Endothelial cell (in vitro differentiated cells): ENCODE measurements around the gene CCDC88B. TPM values are rescaled to one million over a fixed set of nuclear protein-coding genes. Genes with fewer than 3 reads are reported as not detected.

ENCODE experiments used
- DNase-seq: peaks from one replicate; pipeline ENCODE4 v3.0.0; 2021; ENCODE audit warnings: low spot score
- H3K27ac Mint-ChIP-seq: one replicate; pipeline ENCODE4 v1.8.0; 2021; ENCODE audit warnings: mixed read lengths, inconsistent platforms; ENCODE audit not compliant: unreplicated experiment
- H3K27me3 Mint-ChIP-seq: one replicate; pipeline ENCODE4 v1.8.0; 2021; ENCODE audit warnings: mild to moderate bottlenecking, moderate library complexity, mixed read lengths, inconsistent platforms; ENCODE audit not compliant: unreplicated experiment
- H3K36me3 Mint-ChIP-seq: one replicate; pipeline ENCODE4 v1.8.0; 2021; ENCODE audit warnings: mild to moderate bottlenecking, low read depth, mixed read lengths, inconsistent platforms; ENCODE audit not compliant: unreplicated experiment
- H3K4me1 Mint-ChIP-seq: one replicate; pipeline ENCODE4 v1.8.0; 2021; ENCODE audit warnings: mild to moderate bottlenecking, mixed read lengths, inconsistent platforms; ENCODE audit not compliant: unreplicated experiment
- H3K4me3 Mint-ChIP-seq: one replicate; pipeline ENCODE4 v1.8.0; 2021; ENCODE audit warnings: mild to moderate bottlenecking, mixed read lengths, inconsistent platforms; ENCODE audit not compliant: unreplicated experiment
- H3K9me3 Mint-ChIP-seq: one replicate; pipeline ENCODE4 v1.8.0; 2021; ENCODE audit warnings: mixed read lengths, inconsistent platforms; ENCODE audit not compliant: unreplicated experiment
- total RNA-seq: library from RNA; stranded (reverse); fragmentation: NEBNext Ultra II Directional; extraction: Animal tissue kit (Norgen Biotek cat#: 25700); gene quantifications from one replicate; pipeline ENCODE4 v1.2.1, GENCODE V29; 2021; ENCODE audit not compliant: unreplicated experiment
- TF ChIP-seq, protein P1 (sequence below): fragments of 200-600 bp; sonication (generic); IDR thresholded peaks from one replicate; pipeline ENCODE4 v1.5.0; 2021; ENCODE audit warnings: antibody characterized with exemption; ENCODE audit not compliant: unreplicated experiment

The CCDC88B gene
- total RNA-seq, 1 donor from 2014 or later: 8.3 TPM

DNA sequence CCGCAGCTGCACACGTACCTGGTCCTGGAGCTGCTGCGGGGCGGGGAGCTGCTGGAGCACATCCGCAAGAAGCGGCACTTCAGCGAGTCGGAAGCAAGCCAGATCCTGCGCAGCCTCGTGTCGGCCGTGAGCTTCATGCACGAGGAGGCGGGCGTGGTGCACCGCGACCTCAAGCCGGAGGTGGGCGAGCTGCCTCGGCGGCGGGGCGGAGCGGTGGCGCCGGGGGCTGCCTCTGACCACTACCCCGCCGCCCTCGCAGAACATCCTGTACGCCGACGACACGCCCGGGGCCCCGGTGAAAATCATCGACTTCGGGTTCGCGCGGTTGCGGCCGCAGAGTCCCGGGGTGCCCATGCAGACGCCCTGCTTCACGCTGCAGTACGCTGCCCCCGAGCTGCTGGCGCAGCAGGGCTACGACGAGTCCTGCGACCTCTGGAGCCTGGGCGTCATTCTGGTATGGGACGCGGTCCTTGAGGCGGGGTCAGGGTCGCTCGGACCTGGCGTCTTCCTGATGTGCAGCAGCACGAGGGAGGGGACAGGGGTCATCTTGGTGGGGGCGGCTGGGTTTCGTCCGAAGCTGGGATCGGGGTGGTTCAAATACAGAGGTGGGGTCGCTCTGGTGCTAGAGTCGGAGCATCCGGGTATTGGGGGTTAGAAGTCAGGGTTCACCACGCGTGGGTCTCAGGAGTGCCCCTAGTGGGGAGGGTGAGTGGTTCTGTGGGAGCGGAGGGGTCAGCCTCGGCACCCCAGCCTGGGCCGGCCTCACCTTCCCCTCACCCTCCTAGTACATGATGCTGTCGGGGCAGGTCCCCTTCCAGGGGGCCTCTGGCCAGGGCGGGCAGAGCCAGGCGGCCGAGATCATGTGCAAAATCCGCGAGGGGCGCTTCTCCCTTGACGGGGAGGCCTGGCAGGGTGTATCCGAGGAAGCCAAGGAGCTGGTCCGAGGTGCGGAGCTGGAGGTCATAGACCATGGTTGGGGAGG, 29.7 kb downstream of the CCDC88B start:
- DNase-seq: no peak
- no peaks in the 10 kb centered on the region for H3K9me3 Mint-ChIP-seq
- peaks cover 2% of the 10 kb centered on the region for H3K4me1 Mint-ChIP-seq
- H3K27me3 Mint-ChIP-seq: peaks cover 1% of the 10 kb centered on the region
- TF ChIP-seq, protein P1, sequence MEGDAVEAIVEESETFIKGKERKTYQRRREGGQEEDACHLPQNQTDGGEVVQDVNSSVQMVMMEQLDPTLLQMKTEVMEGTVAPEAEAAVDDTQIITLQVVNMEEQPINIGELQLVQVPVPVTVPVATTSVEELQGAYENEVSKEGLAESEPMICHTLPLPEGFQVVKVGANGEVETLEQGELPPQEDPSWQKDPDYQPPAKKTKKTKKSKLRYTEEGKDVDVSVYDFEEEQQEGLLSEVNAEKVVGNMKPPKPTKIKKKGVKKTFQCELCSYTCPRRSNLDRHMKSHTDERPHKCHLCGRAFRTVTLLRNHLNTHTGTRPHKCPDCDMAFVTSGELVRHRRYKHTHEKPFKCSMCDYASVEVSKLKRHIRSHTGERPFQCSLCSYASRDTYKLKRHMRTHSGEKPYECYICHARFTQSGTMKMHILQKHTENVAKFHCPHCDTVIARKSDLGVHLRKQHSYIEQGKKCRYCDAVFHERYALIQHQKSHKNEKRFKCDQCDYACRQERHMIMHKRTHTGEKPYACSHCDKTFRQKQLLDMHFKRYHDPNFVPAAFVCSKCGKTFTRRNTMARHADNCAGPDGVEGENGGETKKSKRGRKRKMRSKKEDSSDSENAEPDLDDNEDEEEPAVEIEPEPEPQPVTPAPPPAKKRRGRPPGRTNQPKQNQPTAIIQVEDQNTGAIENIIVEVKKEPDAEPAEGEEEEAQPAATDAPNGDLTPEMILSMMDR: no peak
- H3K4me3 Mint-ChIP-seq: no peak overlapping the region
- H3K27ac Mint-ChIP-seq: no peak overlapping the region
- H3K36me3 Mint-ChIP-seq: peaks cover 15% of the 10 kb centered on the region

- no peak overlapping the region for H3K27ac Mint-ChIP-seq
- no peak for DNase-seq
- no peaks in the 10 kb centered on the region for H3K9me3 Mint-ChIP-seq
- TF ChIP-seq, protein P1: no peak
- H3K4me3 Mint-ChIP-seq: no peak overlapping the region
- peaks cover 1% of the 10 kb centered on the region for H3K27me3 Mint-ChIP-seq
- H3K4me1 Mint-ChIP-seq: peaks cover 2% of the 10 kb centered on the region
- peaks cover 15% of the 10 kb centered on the region for H3K36me3 Mint-ChIP-seq
These were observed 31.2 kb downstream of the CCDC88B start for GRCh38 chr11:64371201-64371600.

- Mint-ChIP-seq H3K36me3 (peaks cover 8% of the 10 kb centered on the region), H3K27me3 (peaks cover 1% of the 10 kb centered on the region), H3K9me3 (no peaks in the 10 kb centered on the region), H3K4me3 (no peak overlapping the region), H3K27ac (no peak overlapping the region), H3K4me1 (peaks cover 2% of the 10 kb centered on the region)
- TF ChIP-seq, protein P1: no peak
- no peak for DNase-seq
These were observed 32.0 kb downstream of the CCDC88B start for GRCh38 chr11:64372021-64372420.

DNA sequence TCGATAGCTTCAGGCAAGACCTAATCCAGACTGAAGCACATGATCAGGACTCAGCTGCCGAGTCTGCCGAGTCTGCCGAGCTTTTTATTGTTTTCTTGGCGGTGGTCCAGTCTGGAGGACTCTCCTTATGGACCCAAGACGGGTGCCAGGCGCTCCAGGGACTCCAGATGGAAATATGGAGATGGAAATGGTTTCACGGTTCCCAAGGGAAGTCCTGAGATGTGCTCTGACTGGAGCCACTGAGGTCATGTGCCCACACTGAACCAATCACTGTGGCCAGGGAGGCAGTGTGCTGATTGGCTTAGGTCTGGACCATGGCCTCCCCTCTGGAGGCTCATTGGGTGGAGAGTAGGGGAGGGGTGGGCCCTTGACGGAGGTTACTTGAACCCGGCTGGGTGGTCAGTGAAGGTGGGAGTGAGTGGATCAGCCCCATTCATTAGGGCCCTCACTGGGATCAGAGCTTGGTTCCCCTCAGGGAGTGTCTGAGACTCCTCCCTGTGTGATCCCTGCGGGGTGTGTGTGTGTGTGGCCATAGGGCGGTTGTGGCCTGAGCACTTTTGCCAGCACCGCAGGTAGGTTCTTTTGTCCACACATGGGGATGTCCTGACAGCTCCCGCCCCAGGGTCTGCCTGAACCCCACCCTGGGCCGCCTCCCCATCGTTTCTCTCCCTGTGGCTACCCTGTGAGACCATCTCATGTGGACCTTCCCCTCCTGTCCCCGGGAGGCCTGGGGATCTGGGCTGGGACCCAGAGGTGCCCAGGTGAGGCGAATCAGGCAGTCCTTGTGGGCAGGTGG, 33.0 kb downstream of the CCDC88B start:
- H3K36me3 Mint-ChIP-seq: peaks cover 8% of the 10 kb centered on the region
- no peak overlapping the region for H3K27ac Mint-ChIP-seq
- peak overlapping the region; percentile 8 for H3K4me3 Mint-ChIP-seq
- no peak for DNase-seq
- TF ChIP-seq, protein P1: no peak
- H3K27me3 Mint-ChIP-seq: peaks cover 1% of the 10 kb centered on the region
- peaks cover 2% of the 10 kb centered on the region for H3K4me1 Mint-ChIP-seq
- H3K9me3 Mint-ChIP-seq: no peaks in the 10 kb centered on the region
